ENCODE results near the gene LAMA5.
"Not testable (repeated sequence)": the region's sequence is repeated elsewhere in the genome, so short reads cannot be mapped to it uniquely, and the experiment has no call there.

Gene LAMA5

DNA sequence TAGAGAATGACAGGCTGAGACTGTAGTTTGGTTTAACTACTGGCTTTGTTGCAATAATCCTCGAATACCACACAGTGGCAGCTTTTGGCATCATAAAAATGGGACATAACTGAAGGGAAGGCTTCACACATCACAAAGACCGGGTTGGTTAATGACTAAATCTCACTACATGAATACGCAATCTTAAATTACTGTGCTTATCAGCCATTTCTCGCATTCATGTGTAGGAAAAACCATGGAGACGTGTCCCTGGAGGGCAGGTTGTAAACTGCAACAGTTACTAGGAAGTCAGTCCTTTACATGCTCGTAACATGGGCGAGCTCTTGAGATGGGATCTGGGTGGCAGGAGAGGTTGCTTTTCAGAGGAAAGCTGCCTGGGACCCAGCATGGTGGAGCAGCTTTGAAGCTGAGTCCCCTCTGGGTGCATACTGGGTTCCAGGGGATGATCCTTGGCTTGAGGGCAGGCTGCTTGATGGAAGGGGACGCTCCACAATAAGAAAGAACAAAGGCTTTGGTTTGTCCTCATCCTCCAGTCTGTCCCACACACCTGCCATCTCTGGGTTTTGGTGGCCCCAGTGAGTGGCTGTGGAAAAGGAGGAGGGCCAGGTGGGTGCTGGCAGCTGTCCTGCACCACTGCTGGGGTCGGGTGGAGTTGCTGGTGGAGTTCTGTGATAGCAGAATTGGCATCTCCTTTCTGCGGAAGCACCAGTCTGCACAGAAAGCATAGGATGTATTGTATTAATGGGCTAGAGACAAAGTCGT, 21.9 kb upstream of the LAMA5 start:
- DNase-seq, result no peak

DNA sequence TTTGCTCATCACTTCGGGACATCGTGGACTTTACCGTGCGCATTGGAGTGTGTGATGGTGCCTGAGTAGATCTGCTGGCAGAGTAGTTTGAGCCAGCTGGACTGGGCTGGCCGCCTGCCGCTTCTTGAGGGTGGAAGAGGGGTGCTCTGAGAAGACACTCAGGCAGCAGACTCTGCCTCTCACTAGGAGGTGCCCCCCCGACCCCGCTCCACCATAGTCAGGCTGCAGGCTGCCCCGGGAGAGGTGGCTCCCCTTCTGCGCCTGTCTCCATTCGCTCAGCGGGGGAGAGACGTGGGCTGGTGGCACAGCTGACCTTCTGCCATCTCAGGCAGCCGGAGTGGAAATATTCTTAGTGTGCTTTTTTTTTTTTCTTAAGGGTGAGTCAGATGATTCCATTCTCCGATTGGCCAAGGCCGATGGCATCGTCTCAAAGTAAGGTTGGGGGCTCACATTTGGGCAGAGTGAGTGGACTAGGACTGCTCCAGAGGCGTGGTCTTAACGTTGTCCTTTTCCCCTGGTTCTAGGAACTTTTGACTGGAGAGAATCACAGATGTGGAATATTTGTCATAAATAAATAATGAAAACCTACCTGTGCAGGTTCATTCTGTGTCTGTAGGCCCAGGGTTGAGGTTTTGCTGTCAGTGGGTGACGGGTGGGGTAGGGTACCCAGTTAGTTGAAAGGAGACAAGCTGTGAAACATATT, 21.0 kb upstream of the LAMA5 start:
- DNase-seq, result no peak

DNA sequence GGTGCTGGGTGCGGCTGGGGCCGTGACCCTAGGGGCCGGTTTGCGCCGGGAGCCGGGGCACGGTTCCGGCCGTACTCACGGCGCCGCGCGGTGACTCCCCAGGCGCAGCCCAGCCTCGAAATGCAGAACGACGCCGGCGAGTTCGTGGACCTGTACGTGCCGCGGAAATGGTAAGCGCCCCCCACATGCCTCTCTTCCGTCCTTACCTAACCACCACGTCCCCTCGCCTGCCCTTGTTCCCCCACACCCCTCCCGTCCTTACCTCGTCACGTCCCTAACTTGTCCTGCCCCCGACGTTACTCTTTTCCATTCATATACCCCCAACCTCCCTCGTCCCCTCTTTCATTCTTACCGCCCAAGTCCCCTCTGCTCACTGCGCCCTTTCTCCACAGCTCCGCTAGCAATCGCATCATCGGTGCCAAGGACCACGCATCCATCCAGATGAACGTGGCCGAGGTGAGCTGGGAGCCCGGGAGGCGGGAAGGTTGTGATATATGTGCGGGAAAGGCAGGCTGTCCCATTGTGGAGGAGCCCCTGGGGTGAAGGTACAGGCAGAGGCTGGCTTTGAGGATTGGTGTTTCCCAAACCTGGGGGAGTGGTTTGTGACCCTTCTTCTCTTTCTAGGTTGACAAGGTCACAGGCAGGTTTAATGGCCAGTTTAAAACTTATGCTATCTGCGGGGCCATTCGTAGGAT, 20.3 kb upstream of the LAMA5 start:
- no peak for DNase-seq

DNA sequence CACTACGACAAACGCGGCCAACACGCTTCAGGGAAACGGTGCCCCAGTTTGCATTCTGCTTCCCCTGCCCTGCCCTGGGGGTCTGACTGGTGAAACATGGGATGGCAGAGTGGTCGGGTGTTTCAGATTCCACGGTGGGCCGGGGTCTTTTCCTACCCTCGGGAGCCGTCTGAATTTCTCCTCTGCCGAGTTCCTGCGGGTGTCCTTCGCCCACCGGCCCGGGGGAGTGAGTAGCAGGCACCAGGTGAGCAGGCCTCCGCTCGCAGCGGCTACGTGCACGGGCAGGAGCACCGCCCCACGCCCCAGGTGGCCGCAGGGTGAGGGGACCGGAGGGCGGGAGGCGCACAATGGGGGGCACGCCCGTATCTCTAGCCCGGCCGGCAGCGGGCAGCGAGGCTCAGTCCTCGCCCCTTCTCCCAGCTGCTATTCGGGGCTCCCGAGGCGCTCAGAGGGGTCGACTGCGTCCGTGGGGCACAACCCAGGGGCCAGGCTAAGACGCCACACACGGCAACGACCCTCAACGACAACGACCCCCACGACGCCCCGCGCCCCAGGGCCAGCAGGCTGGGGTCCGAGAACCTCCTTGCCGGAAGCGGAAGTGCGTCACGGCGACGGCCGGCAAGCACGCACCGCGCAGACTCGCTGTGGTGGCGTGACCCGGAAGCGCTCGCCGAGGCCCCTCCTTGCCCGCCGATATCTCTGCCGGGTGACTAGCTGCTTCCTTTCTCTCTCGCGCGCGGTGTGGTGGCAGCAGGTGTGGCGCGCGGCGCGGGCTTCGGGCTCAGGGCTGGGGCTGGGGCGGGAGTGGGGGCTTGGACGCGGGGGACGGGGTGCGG, 19.5 kb upstream of the LAMA5 start, which contains the start of gene RPS21:
RPS21 (plus strand) TSS at position 721 of the 836 bp plus-strand sequence. CDS start 236 bp downstream, outside the sequence.
- peak; percentile 70 for DNase-seq

DNA sequence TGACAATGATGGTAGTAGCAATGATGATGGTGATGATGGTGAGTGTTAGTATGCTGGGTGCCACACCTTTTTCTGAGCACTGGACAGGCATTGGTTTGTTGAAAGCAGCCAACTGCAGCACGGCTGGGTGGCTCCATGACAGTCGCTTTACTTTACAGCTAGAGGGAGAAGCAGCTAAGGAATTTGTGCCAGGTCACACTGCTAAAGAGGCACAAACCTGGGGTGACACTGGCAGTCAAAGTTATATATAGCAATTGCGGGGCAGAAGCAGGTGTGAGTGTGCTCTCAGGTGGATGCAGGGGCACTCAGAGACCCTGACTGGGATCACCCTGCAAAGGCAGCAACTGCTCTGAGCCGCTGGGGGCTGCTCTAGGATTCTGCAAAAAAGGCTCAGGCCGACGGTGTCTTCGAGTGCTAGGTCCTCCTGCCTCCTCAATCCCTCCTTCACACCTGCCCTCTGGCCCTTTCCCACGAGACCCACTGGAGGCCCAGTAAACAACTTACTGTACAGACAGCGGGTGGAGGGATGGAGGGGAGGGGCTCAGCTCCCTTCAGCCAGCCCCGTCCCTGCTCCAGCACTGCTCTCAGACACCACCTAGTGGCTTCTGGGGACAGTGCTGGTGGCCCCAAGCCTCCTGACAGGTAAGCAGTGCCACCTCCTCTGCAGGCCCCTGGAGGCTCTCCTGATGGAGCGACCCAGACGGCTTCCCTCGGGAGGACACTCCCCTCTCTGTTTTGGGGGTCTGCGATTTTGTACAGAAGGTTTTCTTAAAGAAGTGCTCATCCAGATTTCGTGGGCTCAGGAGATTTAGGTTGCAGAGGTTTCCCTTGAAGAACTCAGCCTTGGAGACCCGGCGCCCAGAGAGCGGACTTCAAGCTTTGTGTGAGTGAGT, 15.4 kb upstream of the LAMA5 start:
- no peak for DNase-seq

DNA sequence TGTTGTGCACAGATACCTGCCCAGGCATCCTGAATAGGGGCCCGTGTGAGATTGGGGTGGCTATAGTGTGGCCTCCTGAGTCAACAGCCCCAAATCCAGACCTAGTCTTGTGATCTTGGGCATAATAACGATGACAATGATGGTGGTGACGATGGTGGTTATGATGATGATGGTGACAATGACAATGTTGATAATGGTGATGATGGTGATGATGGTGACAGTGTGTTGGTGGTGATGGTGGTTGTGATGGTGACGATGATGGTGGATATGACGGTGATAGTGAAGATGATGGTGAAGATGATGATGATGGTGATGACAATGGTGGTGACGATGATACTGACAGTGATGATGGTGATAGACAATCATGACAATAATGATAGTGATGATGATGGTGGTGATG, 14.7 kb upstream of the LAMA5 start:
- no peak for DNase-seq

DNA sequence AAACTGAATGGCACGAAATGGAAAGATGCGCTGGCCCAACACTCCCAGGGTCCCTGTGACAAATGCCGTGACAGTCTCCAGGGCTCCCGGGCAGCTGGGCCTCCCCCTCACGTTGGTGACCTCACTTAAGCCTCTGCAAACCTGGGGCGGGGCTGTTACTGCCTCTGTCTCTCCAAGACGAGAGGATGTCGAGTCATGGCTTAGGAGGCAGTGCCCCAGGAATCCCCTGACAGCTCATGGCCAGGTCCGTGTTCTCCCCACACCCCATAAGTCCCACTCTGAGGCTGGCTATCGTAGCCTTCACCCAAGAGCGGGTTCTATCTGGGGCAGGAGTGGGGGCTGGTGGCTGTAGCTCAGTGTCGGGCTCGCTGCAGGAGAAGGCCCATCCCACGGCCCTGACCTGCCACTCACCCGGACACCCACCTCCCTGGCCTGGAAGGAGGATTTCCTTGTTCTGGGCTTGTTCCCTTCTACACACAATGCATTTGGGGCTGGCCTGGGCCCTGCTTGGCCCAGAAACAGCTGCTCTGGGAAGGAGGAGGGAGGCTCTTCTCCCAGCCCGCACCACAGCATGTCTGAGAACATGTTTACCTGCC, 14.2 kb upstream of the LAMA5 start:
- no peak for DNase-seq

DNA sequence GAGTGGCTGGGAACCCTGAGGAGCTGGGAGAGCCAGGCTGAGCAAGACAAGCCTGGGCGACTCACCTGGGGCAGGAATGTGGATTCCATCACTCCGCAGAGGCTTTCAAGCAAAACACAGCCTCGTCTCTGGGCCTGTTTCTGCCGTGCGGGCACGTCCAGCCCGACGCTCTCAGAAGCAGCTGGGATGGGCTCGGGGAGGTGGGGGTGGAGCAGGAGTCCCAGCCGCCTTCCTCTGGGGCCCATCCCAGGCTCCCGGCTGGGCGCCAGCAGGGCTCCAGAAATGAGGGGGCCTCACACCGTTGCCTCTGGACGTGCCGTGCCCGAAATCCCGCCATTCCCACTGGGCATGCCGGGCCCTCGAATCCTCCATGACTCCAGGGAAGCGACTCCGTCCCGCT, 11.1 kb upstream of the LAMA5 start:
- no peak for DNase-seq

DNA sequence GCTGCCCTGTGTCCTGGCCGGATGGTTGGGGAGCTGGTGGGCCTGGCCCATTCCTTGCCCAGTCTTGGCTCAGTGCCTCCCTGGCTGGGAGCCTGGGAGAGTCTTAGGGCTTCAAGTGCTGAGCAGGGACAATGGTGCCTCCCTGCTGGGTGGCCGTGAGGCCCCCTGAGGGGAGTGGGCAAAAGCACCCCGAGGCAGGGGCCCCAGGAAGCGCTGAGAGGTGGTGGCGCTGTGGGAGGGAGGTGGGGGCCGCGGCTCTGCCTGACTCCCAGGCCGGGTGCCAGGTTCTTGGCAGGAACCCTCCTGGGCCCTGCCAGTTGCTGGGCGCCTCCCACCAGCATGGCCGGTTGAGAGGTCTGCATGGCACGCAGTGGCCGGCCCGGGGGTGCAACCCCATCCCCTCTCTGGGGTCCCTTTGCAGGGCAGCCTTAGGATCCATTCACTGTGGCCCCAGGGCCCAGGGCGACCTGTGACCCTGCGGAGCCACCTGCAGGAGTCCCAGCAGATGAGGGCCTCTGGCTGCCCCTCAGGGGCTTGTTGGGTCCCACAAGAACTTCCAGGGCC, 10.6 kb upstream of the LAMA5 start:
- DNase-seq, result no peak

DNA sequence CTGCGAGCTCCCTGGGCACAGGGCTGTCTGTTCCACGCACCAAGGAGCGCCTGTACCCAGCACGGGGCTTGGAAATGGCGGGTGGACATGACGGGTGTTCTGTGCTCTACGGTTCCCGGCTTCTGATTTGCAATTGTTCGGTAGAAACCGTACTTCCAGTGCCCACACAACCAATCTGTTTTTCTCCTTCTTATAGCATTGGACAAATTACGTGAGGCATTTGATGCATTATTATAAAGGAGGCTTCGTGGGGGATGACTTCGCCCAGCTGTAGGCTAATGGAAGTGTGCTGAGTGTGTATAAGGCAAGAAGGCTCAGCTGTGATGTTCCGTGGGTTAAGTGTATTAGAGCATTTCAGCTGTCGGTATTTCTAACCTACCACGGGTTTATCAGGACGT, 10.0 kb upstream of the LAMA5 start:
- DNase-seq, result no peak

DNA sequence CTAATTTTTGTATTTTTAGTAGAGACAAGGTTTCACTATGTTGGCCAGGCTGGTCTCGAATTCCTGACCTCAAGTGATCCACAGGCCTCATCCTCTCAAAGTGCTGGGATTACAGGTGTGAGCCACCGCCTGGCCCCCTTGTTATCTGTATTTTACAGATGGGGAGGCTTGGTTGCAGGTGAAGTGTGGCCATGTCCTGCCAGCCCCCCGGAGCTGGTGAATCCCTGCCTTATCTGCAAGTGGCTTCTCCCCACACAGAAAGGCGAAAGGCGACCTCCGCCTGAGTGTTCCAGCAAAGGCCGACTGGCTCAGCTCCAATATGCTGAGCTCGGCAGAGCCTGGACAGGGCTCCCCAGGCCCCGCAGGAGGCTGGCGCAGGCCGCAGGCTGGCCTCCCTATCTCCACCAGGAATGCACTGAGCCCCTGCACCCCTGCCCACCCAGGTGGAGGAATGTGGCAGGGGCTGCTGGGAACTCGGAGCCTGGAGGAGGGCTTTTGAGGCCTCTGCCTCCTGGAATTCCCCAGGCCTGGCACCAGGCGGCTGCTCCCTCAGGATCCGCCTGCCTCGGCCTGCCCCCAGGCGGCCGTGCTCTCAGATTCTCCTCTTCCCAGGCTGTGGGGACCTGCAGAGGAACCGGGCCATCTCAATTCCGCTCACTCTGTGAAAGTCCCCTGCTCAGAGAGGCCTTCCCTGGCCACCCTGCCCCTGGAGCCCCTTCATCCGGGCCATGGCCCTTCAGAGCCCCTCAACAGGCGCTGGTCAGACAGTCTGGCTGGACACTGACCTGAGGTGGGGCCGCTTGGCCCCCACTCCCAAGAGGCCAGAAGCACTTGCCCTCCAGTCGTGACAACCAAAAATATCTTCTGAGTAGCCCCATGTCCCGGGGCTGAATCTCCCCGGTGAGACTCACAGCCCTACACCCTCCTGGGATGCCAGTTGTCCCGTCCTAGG, 9.3 kb upstream of the LAMA5 start:
- no peak for DNase-seq

DNA sequence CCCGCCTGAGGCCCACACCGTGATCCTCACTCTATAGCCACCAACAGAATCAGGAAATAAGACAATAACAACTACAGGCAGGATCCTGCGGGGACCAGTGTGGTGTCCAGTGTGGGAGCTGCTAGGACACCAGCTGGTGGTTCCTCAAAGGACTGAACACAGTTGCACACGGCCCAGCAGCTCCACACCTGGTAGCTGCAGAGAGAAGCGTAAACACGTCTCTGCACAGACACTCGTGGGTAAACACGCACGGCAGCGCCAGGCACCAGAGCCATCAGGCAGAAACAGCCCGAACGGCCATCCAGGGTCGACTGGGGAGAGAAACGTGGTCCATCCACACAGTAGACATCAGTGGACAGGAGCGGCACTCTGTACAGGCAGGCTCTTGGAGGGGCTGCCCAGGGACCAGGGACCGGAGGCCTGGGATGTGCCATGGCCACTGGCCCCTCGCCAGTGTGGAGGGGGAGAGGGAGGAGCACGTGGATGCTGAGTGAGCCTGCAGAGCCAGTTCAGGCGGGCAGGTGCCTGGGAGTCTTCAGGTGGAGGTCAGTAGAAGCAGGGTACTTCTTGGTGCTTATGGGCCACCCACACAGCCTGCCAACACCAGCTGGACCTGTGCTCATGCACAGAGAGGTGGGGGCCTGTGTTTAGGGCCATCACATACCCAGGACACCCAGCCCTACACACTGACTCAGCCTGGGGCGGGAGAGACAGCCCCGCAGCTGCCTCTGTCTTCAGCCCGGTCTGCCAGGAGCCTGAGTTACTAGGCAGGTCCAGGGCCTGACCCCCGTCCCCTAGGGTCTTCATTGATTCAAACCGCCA, 7.4 kb upstream of the LAMA5 start:
- DNase-seq, result no peak

DNA sequence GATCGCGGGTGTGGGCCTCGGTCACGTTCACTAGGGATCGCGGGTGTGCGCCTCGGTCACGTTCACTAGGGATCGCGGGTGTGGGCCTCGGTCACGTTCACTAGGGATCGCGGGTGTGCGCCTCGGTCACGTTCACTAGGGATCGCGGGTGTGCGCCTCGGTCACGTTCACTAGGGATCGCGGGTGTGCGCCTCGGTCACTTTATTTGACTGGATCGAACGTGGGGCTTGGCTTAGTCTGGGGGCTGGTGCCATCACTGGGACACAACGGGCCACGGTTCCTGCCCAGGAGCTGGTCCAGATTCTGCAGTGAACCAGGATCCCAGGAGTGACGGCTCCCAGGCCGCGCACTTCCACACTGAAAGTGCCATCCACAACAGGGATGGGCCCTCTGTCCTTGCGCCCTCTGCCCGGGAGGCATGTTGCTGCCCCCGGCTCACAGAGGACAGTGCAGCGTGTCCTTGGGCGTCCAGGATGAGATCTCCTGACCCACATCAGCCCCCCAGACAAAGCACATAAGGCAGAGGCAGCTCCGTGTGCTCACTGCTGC, 6.6 kb upstream of the LAMA5 start:
- not testable (repeated sequence) for DNase-seq

DNA sequence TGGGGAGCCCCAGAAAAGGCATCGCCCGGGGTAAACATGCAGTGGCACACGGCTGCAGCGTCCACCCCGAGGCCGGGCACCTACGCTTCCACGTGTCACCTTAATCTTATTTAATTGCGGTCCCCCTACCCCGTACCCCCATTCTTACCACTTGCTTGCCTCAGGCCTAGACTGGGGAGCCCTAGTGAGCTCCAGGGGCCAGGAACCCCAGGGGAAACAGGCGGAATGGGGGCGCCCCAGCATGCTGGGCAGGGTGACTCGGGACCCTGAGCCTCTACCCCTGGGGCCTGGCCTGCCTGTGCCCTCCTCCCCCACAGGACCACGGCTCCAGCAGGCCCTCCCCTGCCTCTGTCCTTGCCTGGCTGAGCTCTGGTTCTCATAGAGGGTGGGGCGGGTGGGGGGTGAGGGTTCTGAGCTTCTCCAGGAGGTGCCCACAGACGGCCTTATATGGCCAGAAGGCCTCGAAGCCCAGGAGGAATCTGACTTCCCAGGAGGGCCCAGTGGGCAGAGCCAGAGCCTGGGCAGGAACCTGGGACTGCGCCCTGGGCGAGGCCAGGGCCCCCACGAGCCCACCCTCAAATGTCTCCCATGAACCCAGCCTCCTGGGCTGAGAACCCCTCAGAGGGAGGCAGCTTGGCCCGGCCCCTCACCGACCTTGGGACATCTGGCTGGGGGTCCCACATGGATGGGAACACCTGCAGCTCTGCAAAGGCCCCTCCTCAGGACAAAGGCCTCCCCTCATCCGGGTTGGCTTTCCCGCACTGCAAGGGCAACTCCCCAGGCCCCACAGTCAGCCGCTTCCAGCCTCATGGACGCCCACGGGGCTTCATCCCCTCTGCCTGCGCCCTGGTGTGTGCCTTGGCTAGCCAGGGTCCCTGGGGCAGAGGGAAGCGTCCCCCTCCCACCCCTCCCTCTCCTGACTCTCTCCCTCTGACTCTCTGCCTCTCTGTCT, 5.2 kb upstream of the LAMA5 start:
- no peak for DNase-seq

DNA sequence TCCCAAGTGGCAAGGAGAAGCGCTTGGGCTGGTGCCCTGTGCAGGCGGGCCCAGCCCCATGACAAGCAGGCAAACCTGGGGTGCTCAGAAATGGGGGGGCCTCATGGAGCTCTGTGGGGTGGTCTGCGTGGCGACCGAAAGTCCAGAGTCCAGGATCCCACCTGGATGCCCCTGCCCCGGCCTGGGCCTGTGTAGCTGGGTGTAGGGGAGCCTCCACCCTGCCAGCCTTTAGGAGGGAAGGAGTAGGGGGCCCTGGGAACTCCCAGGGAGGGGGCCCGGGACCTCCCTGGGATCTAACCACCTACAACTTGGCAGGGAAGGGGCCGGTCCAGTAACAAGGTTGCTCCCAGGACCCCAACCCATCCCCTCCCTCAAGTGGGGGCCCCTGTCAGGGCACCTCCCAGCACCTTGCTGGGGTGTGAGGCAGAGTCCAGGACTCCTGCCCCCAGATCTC, 4.5 kb upstream of the LAMA5 start:
- DNase-seq, result no peak

DNA sequence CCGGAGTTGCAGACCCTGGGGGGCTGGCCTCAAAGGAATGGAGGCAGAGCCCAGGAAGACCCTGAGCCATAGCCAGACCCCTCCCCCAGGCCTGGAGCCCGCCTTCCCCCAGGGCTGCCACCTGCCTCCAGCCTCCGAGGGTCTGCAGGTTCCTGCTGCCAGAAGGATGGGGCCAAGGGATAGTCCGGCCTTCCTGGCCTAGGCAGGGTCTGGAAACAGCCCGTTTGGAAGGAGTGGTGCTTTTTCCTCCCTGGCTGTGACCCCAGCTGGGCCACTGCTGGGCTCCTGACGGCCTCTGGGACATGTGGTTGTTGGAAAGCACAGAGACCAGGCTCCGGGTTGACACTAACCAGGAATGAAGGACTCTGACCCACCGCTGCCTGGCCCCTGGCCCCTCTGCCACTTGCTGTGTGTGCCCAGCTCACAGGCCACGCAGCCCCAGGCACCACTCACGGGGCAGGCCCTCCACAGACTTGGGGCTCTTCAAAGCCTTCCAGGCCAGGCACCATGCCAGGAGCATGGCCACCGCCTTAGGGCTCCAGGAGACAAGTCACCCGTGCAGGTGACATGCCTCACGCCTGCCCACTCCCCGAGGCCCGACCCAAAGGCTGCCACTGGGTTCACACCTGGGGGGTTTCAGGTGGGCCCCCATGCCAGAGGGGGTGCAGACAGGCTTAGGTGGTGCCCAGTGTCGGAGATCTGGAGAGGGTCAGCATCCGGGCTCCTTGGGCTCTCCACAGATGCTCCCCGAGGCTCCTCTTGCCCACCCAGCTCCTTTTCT, 3.9 kb upstream of the LAMA5 start:
- no peak for DNase-seq

All from GOT3 (cell line).